Lung (tissue), 12 donors: Measurements from ENCODE around the gene EML3. TPM values are rescaled to one million over a fixed set of nuclear protein-coding genes. Genes with fewer than 3 reads are reported as not detected.

Source experiments
- ATAC-seq: fragments of 200-7000 bp; cut with Tn5 transposase; one replicate; pipeline ENCODE4 v1.9.1; 2020; ENCODE audit warnings: moderate number of reproducible peaks; ENCODE audit not compliant: insufficient read depth, low FRiP score
- DNase-seq, 3 donors: peaks; one replicate each; pipeline ENCODE4 v3.0.0-alpha.2; 2013 to 2017
- H3K27ac ChIP-seq, 2 donors: one replicate each; pipeline ENCODE4 v1.5.1; 2013; ENCODE audit warnings: mild to moderate bottlenecking in 2 of 2, moderate library complexity in 2 of 2, control low read depth in 1 of 2, inconsistent platforms in 1 of 2, low read depth in 1 of 2, low read length in 1 of 2
- H3K27me3 ChIP-seq, 3 donors: one replicate each; pipeline ENCODE4 v1.5.1; 2013; ENCODE audit warnings: low read length in 2 of 3; ENCODE audit not compliant: control insufficient read depth in 3 of 3, insufficient read depth in 3 of 3
- H3K36me3 ChIP-seq, 4 donors: one replicate each; pipeline ENCODE4 v1.5.1; 2013; ENCODE audit warnings: low read length in 4 of 4, mild to moderate bottlenecking in 1 of 4, moderate library complexity in 1 of 4; ENCODE audit not compliant: control insufficient read depth in 4 of 4, insufficient read depth in 4 of 4
- H3K4me1 ChIP-seq, 5 donors: one replicate each; pipeline ENCODE4 v1.5.1; 2013; ENCODE audit warnings: low read length in 5 of 5, mild to moderate bottlenecking in 2 of 5, moderate library complexity in 1 of 5; ENCODE audit not compliant: control insufficient read depth in 5 of 5, insufficient read depth in 5 of 5
- H3K4me3 ChIP-seq: one replicate; pipeline ENCODE4 v1.5.1; 2013; ENCODE audit warnings: mild to moderate bottlenecking, control low read depth, moderate library complexity
- H3K9ac ChIP-seq, 2 donors: one replicate each; pipeline ENCODE4 v1.5.1; 2013; ENCODE audit warnings: low read length in 2 of 2, control low read depth in 1 of 2; ENCODE audit not compliant: insufficient read depth in 1 of 2
- H3K9me3 ChIP-seq, 4 donors: one replicate each; pipeline ENCODE4 v1.5.1; 2013; ENCODE audit warnings: low read length in 3 of 4, mild to moderate bottlenecking in 1 of 4, moderate library complexity in 1 of 4; ENCODE audit not compliant: control insufficient read depth in 4 of 4, insufficient read depth in 3 of 4
- WGBS, 2 donors: extraction: QIAGEN DNeasy Blood & Tissue Kit; methylation state at CpG; one replicate each; pipeline ENCODE4 v1.1.7; 2013; 5-methylcytosine and 5-hydroxymethylcytosine counted together
- polyA plus RNA-seq, 2 donors: library from polyadenylated mRNA; stranded (reverse); fragments of 200-250 nt; gene quantifications; one replicate each; pipeline ENCODE4 v1.2.1, GENCODE V29; 2013
- total RNA-seq, 2 donors: library from RNA; depleted of rRNA in 1 of 2; stranded (reverse); fragments of >200 nt in 1 of 2; gene quantifications; one replicate each; pipeline ENCODE4 v1.2.1, GENCODE V29; 2014 to 2021
- TF ChIP-seq, protein P1 (sequence below): IDR thresholded peaks from 2 replicates; pipeline ENCODE4 v1.5.1; 2012; ENCODE audit warnings: mild to moderate bottlenecking; ENCODE audit errors: control extremely low read depth, extremely low read depth
- donor health status: control.
- donor health status: control.
- donor health status: Bipolar disorder and iron deficiency.
- donor health status: healthy.
- donor health status: DM: yes; HTN: yes; CAD: no.

Gene EML3
- total and polyA plus RNA-seq, 4 donors = 29.1 to 95.4 (median 62.9) TPM

DNA sequence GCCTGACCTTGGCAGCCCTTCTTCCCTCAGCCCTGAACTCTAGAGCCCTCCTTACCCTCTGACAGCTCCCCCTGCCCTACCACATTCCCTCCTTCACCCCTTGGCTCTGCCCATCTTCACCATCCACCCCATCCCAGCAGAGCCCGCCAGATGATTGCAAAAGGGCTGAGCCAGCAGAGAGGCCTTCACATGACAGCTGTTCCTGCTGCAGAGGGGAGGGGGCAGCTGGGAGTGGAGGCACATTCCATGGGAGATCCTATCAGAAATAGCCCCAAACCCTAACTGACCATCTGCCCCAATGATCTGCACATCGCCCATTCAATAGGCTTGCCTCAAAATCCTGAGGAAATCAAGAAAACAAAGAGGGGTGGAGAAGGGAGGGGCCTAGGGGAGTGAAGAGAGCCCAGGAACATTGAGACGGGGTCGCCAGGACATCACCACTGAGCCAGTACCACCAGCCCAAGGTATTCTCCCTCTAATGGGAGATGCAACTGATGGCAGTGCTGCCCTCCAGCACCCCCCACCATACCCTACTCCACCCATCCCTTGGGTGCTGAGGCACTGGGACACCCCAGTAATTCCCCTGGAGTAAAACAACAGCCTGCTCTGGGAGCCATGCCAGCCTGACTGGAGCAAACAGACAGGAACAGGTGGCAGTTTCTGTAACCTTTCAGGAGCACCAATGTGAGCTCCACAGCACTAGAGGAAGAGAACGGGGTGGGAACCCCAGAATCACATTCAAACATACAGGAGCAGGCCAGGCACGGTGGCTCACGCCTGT, 58.0 kb downstream of the EML3 start:
- H3K4me3 ChIP-seq = no peak overlapping the region
- DNase-seq (peak; percentile 58 to 65 (median 63)), ATAC-seq (no peak)
- H3K9me3 ChIP-seq = no peaks in the 10 kb centered on the region
- TF ChIP-seq, protein P1, sequence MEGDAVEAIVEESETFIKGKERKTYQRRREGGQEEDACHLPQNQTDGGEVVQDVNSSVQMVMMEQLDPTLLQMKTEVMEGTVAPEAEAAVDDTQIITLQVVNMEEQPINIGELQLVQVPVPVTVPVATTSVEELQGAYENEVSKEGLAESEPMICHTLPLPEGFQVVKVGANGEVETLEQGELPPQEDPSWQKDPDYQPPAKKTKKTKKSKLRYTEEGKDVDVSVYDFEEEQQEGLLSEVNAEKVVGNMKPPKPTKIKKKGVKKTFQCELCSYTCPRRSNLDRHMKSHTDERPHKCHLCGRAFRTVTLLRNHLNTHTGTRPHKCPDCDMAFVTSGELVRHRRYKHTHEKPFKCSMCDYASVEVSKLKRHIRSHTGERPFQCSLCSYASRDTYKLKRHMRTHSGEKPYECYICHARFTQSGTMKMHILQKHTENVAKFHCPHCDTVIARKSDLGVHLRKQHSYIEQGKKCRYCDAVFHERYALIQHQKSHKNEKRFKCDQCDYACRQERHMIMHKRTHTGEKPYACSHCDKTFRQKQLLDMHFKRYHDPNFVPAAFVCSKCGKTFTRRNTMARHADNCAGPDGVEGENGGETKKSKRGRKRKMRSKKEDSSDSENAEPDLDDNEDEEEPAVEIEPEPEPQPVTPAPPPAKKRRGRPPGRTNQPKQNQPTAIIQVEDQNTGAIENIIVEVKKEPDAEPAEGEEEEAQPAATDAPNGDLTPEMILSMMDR = no peak
- 70% methylated on average over 7 of the region's 7 CpGs for WGBS, 2 donors
- H3K27ac ChIP-seq = peak overlapping the region; percentile 88 to 99
- H3K9ac ChIP-seq = peak overlapping the region in 1 of 2 donors; percentile 67
- H3K4me1 ChIP-seq = peaks cover 26 to 59% (median 36%) of the 10 kb centered on the region in 5 donors
- H3K27me3 ChIP-seq = no peaks in the 10 kb centered on the region
- peaks cover 6 to 13% (median 9%) of the 10 kb centered on the region in 4 donors for H3K36me3 ChIP-seq

DNA sequence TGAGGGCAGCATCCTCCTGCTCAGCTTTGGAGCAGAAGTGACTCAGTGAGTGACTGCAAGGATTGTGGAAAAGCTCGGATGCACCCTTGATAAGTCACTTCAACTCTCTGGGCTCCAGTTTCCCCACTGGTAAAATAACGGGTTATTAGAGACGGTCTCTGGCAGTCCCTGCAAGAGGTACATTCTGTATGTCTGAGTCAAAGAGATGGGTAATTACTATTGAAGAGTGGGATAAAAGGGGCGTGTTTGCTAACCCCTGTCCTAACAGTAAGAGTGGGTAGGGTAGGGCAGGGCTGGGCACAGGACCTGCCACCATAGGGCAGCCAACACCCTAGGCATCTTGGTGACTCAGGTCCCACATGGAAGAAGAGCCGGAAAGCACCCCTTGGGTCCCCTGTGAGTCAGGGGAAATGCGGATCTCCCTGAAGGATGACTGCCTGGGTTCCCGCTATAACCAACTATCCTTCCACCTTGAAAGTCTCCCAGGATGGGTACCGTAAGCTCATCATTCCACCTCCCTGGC, 58.7 kb downstream of the EML3 start:
- H3K4me3 ChIP-seq = no peak overlapping the region
- no peaks in the 10 kb centered on the region for H3K9me3 ChIP-seq
- H3K9ac ChIP-seq = peak overlapping the region in 1 of 2 donors; percentile 67
- ATAC-seq (no peak), DNase-seq (no peak)
- H3K4me1 ChIP-seq = peaks cover 26 to 62% (median 36%) of the 10 kb centered on the region in 5 donors
- TF ChIP-seq, protein P1 = no peak
- H3K27me3 ChIP-seq = no peaks in the 10 kb centered on the region
- H3K27ac ChIP-seq = peak overlapping the region; percentile 88 to 99
- 67 to 75% methylated on average over 7 to 8 of the region's 8 CpGs for WGBS, 2 donors
- H3K36me3 ChIP-seq = peaks cover 2 to 8% (median 4%) of the 10 kb centered on the region in 4 donors

DNA sequence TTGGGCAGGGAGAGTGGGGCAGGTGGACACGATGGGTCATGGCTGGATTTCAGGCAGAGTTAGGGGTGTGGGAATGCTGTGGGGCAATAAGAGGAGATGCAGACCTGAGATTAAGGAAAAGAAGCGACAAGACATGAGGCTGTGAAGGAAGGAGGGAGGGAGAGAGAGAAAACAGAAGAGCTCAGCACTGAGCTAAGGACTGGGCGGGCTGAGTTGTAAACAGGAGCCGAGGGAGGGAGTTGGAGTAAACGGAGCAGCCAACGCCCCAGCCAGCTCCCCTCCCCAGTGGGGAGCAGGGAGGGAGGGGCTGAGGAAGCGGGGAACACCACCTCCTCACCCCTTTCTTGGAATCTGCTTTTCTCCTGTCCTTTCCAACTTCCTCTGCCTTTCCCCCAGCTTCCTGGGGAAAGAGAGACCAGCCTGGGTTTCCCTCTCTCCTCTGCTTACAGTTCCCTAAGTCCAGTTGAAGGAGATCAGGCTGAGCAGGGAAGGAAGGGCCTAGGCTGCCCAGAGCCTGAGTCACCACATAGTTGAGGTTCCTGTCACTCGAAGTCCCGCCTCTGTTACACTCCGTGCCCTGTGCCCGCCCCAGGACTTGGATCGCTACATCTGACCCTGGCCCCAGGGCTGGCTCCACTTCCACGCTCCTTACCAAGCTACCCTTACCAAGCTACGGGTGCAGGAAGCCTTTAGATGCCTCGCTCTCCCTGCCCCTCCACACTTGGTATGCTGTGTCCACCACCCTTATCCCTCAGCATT, 59.3 kb downstream of the EML3 start:
- ATAC-seq (peak; percentile 72), DNase-seq (peak; percentile 87 to 93 (median 88))
- TF ChIP-seq, protein P1 = no peak
- Histone ChIP-seq H3K4me3 (no peak overlapping the region), H3K27me3 (no peaks in the 10 kb centered on the region), H3K27ac (peak overlapping the region; percentile 88 to 99), H3K4me1 (peaks cover 26 to 67% (median 37%) of the 10 kb centered on the region in 5 donors), H3K9ac (peak overlapping the region in 1 of 2 donors; percentile 67), H3K9me3 (no peaks in the 10 kb centered on the region), H3K36me3 (peaks cover 0 to 4% (median 1%) of the 10 kb centered on the region in 4 donors)
- 2 to 7% methylated on average over 15 of the region's 15 CpGs for WGBS, 2 donors
